MCF 10A (cell line): ENCODE results near the gene STS. TPM values are rescaled to one million over a fixed set of nuclear protein-coding genes. Genes with fewer than 3 reads are reported as not detected.

Experiments
- BruUV-seq: library from RNA; stranded (reverse); fragments of 400-500 nt; replicated peaks from 2 replicates; lab custom pipeline; 2021; lab: Mats Ljungman, UMichigan
- CTCF ChIA-PET: fragments of 300-600 bp; sonication (Branson Sonifier 250); formaldehyde crosslinking; extraction: SDS; loops from one replicate; lab custom pipeline; 2021; ENCODE audit warnings: antibody characterized with exemption, inconsistent platforms; lab: Yijun Ruan, JAX
- POLR2A ChIA-PET: fragments of 300-600, 350-650 bp; sonication (Branson Sonifier 250); formaldehyde crosslinking; extraction: SDS; loops from one replicate; lab custom pipeline; 2020; ENCODE audit warnings: antibody characterized with exemption, inconsistent platforms; lab: Yijun Ruan, JAX
- DNase-seq: peaks from one replicate; pipeline ENCODE4 v3.0.0-alpha.2; 2018; ENCODE audit not compliant: unreplicated experiment
- H3K27ac Mint-ChIP-seq: one replicate; pipeline ENCODE4 v1.8.0; 2022; ENCODE audit warnings: mild to moderate bottlenecking, low read depth, mixed read lengths; ENCODE audit not compliant: unreplicated experiment
- H3K27me3 Mint-ChIP-seq: one replicate; pipeline ENCODE4 v1.8.0; 2022; ENCODE audit warnings: mixed read lengths; ENCODE audit not compliant: insufficient read depth, unreplicated experiment
- H3K36me3 Mint-ChIP-seq: one replicate; pipeline ENCODE4 v1.8.0; 2022; ENCODE audit warnings: mild to moderate bottlenecking, moderate library complexity, mixed read lengths; ENCODE audit not compliant: insufficient read depth, unreplicated experiment
- H3K4me1 Mint-ChIP-seq: one replicate; pipeline ENCODE4 v1.8.0; 2022; ENCODE audit warnings: mixed read lengths; ENCODE audit not compliant: insufficient read depth, unreplicated experiment
- H3K4me3 Mint-ChIP-seq: one replicate; pipeline ENCODE4 v1.8.0; 2022; ENCODE audit warnings: mild to moderate bottlenecking, moderate library complexity, mixed read lengths; ENCODE audit not compliant: unreplicated experiment
- H3K9me3 Mint-ChIP-seq: one replicate; pipeline ENCODE4 v1.8.0; 2022; ENCODE audit warnings: mixed read lengths; ENCODE audit not compliant: unreplicated experiment
- CTCF ChIP-seq: fragments of 200-600 bp; IDR thresholded peaks from one replicate; pipeline ENCODE4 v1.8.0; 2022; ENCODE audit warnings: antibody characterized with exemption, mild to moderate bottlenecking; ENCODE audit not compliant: unreplicated experiment
- intact Hi-C: fragments of 100-400 bp; cut with micrococcal nuclease; formaldehyde crosslinking; loops from 2 replicates; pipeline ENCODE4 v1.14.1; 2022
- total RNA-seq: library from RNA; stranded (reverse); gene quantifications from 2 replicates; pipeline ENCODE4 v1.2.3, GENCODE V29; 2022

Gene STS
- total RNA-seq, 1 experiment from 2014 or later, result 2.8 TPM

- peaks cover 10% of the 10 kb centered on the region for H3K4me1 Mint-ChIP-seq
- no peak for DNase-seq
- no peak overlapping the region for H3K27ac Mint-ChIP-seq
- H3K9me3 Mint-ChIP-seq, result peaks cover 7% of the 10 kb centered on the region
- no peaks in the 10 kb centered on the region for H3K27me3 Mint-ChIP-seq
- intact Hi-C loops, result no loop called here
- H3K4me3 Mint-ChIP-seq, result no peak overlapping the region
- peaks cover 31% of the 10 kb centered on the region for H3K36me3 Mint-ChIP-seq
- ChIA-PET POLR2A (interaction anchor here (0.7 kb wide), 1 partner anchor 476 kb away, joined by 3 read pairs; no protein-coding TSS in a partner anchor), CTCF (no interaction called here)
- no peak for TF ChIP-seq CTCF
- BruUV-seq, result no TSS peak
Observed at GRCh38 chrX:7108030-7108429, 39.5 kb upstream of the STS start.

GRCh38 chrX:7109049-7109531, 38.4 kb upstream of the STS start:
- no peak for TF ChIP-seq CTCF
- DNase-seq, result no peak
- Mint-ChIP-seq H3K27me3 (no peaks in the 10 kb centered on the region), H3K4me1 (peaks cover 10% of the 10 kb centered on the region), H3K27ac (no peak overlapping the region), H3K36me3 (peaks cover 25% of the 10 kb centered on the region), H3K9me3 (no peaks in the 10 kb centered on the region), H3K4me3 (no peak overlapping the region)
- POLR2A ChIA-PET, result interaction anchor here (0.7 kb wide), 1 partner anchor 475 kb away, joined by 3 read pairs; no protein-coding TSS in a partner anchor
- intact Hi-C loops, result no loop called here
- BruUV-seq, result no TSS peak
- CTCF ChIA-PET, result interaction anchor here (0.6 to 1.1 kb wide), 2 partner anchors 8 to 13 kb away, joined by 3 to 4 read pairs; no protein-coding TSS in a partner anchor

GRCh38 chrX:7109838-7110793, 37.4 kb upstream of the STS start:
- Mint-ChIP-seq H3K4me1 (peaks cover 10% of the 10 kb centered on the region), H3K36me3 (peaks cover 15% of the 10 kb centered on the region), H3K4me3 (no peak overlapping the region), H3K9me3 (no peaks in the 10 kb centered on the region), H3K27me3 (no peaks in the 10 kb centered on the region), H3K27ac (peak overlapping the region; percentile 73)
- intact Hi-C loops, result no loop called here
- ChIA-PET CTCF (interaction anchor here (1.1 kb wide), 1 partner anchor 9 kb away, joined by 3 read pairs; no protein-coding TSS in a partner anchor), POLR2A (no interaction called here)
- TF ChIP-seq CTCF, result no peak
- BruUV-seq, result no TSS peak
- DNase-seq, result no peak

GRCh38 chrX:7110821-7111276, 36.7 kb upstream of the STS start:
- Mint-ChIP-seq H3K27ac (peak overlapping the region; percentile 73), H3K9me3 (no peaks in the 10 kb centered on the region), H3K4me1 (peaks cover 15% of the 10 kb centered on the region), H3K27me3 (no peaks in the 10 kb centered on the region), H3K36me3 (peaks cover 13% of the 10 kb centered on the region), H3K4me3 (no peak overlapping the region)
- DNase-seq, result peak; percentile 27
- CTCF ChIA-PET, result interaction anchor here (0.7 kb wide), 1 partner anchor 677 kb away, joined by 3 read pairs; no protein-coding TSS in a partner anchor
- TF ChIP-seq CTCF, result no peak
- BruUV-seq, result no TSS peak
- intact Hi-C loops, result no loop called here
- POLR2A ChIA-PET, result no interaction called here
